Fibroblast of lung (primary cell): Measurements from ENCODE around the gene HIVEP1. TPM values are rescaled to one million over a fixed set of nuclear protein-coding genes. Genes with fewer than 3 reads are reported as not detected.
A peak's percentile ranks its signal among the peaks of the same experiment; 100 is the strongest.

Experiments used
- DNase-seq, 2 donors: peaks; one replicate each; pipeline versions ENCODE4 v3.0.0 to v3.0.0-alpha.2; 2010; ENCODE audit warnings: low read depth in 2 of 2
- H2AFZ ChIP-seq: 2 replicates; pipeline ENCODE4 v1.5.1; 2012; ENCODE audit warnings: low read length, control low read depth, inconsistent platforms
- H3K27ac ChIP-seq: 2 replicates; pipeline ENCODE4 v1.5.1; 2011; ENCODE audit warnings: low read length, control low read depth; ENCODE audit not compliant: insufficient read depth
- H3K27me3 ChIP-seq: 2 replicates; pipeline ENCODE4 v1.5.1; 2011; ENCODE audit warnings: mild to moderate bottlenecking, low read length; ENCODE audit not compliant: control insufficient read depth, insufficient read depth
- H3K36me3 ChIP-seq: 2 replicates; pipeline ENCODE4 v1.5.1; 2011; ENCODE audit warnings: low read length; ENCODE audit not compliant: control insufficient read depth, insufficient read depth
- H3K4me1 ChIP-seq: 2 replicates; pipeline ENCODE4 v1.5.1; 2011; ENCODE audit warnings: low read length; ENCODE audit not compliant: control insufficient read depth, insufficient read depth; ENCODE audit errors: extremely low read depth
- H3K4me2 ChIP-seq: 2 replicates; pipeline ENCODE4 v1.5.1; 2011; ENCODE audit warnings: low read length, control low read depth; ENCODE audit not compliant: insufficient read depth; ENCODE audit errors: extremely low read depth
- H3K4me3 ChIP-seq, 4 experiments: fragments of 200-600 bp in 1 of 4; sonication (generic) in 1 of 4; replicated peaks in 1 of 4; 2 replicates each; pipeline ENCODE4 v1.5.1; 2011 to 2016; ENCODE audit warnings: low read length in 4 of 4, low read depth in 3 of 4, mild to moderate bottlenecking in 3 of 4, control low read depth in 2 of 4, inconsistent platforms in 1 of 4, mixed read lengths in 1 of 4; ENCODE audit not compliant: insufficient read depth in 1 of 4; ENCODE audit errors: control extremely low read depth in 1 of 4
- H3K79me2 ChIP-seq: 2 replicates; pipeline ENCODE4 v1.5.1; 2012; ENCODE audit warnings: mild to moderate bottlenecking, low read length, inconsistent platforms; ENCODE audit not compliant: control insufficient read depth, insufficient read depth
- H3K9ac ChIP-seq: 2 replicates; pipeline ENCODE4 v1.5.1; 2011; ENCODE audit warnings: mild to moderate bottlenecking, low read length, control low read depth; ENCODE audit not compliant: insufficient read depth
- H3K9me3 ChIP-seq: 2 replicates; pipeline ENCODE4 v1.5.1; 2012; ENCODE audit warnings: low read depth, low read length; ENCODE audit not compliant: control insufficient read depth, insufficient read depth
- H4K20me1 ChIP-seq: 2 replicates; pipeline ENCODE4 v1.5.1; 2011; ENCODE audit warnings: low read length; ENCODE audit not compliant: control insufficient read depth, insufficient read depth; ENCODE audit errors: extremely low read depth
- EZH2 ChIP-seq: IDR thresholded peaks from 2 replicates; pipeline ENCODE4 v1.5.1; 2012; ENCODE audit warnings: low read length, control low read depth, mild to moderate bottlenecking; ENCODE audit errors: missing control alignments
- polyA plus RNA-seq, 2 donors: library from polyadenylated mRNA; depleted of rRNA in 1 of 2; stranded (reverse) in 1 of 2; unstranded in 1 of 2; fragments of >200 nt; gene quantifications; 2 replicates each; pipeline ENCODE4 v1.2.1, GENCODE V29; 2011 to 2012; ENCODE audit warnings: missing spikeins in 1 of 2
- total RNA-seq: library from RNA; depleted of rRNA; stranded (reverse); fragments of >200 nt; gene quantifications from 2 replicates; pipeline ENCODE4 v1.2.1, GENCODE V29; 2014
- TF ChIP-seq, protein P1 (sequence below), 2 donors: IDR thresholded peaks in 1 of 2; conservative IDR thresholded peaks in 1 of 2; 1 replicate in 1 of 2; 2 replicates in 1 of 2; pipeline ENCODE4 v1.5.1; 2011 to 2012; ENCODE audit warnings: low read length in 2 of 2, control low read depth in 1 of 2, inconsistent platforms in 1 of 2, low read depth in 1 of 2, mild to moderate bottlenecking in 1 of 2

The HIVEP1 gene
- total and polyA plus RNA-seq, 2 donors (not counting 1 experiment from before 2014, with no cell fraction given), result 9.9 to 14.6 TPM

DNA sequence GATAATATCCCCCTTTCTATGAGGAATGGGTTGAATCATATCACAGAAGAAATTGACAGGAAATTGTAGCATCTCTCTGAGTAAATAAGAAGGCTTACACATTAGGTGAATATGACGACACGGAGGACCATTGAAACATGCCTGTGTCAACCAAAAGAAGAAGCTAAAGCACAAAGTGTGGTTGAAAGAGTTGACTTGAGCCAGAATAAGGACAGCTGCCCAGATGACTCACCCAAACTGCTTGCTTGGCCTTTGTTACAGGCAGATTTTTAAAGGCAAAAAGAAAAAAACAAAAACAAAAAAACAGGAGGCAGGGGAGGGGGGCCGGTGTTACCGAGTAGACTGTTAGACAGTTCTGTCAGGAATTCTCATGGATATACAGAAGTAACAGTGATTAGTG is 148.2 kb downstream of the HIVEP1 start:
- DNase-seq, result peak; percentile 49 to 81

DNA sequence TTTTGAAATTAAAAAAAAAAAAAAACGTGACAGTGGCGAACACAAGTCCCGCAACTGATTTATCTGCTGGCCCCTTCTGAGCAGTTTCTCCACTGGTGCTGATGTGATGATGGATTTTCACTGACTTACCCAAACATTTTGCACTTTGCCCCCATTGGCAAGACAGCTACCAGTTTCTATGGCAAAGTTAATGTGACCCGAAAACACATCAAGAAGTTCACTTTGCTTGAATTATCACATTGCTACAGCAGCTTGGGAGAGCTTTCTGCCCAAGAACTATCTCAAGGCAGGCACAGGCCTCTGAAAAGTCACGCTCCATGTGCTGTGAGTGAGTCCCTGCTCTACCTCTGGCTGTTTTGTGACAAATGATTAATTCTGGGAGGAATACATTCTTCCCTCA is 150.1 kb downstream of the HIVEP1 start:
- H3K27me3 ChIP-seq, result no peaks in the 10 kb centered on the region
- no peaks in the 10 kb centered on the region for H4K20me1 ChIP-seq
- no peak overlapping the region for H2AFZ ChIP-seq
- no peak overlapping the region for H3K4me3 ChIP-seq
- H3K79me2 ChIP-seq, result no peaks in the 10 kb centered on the region
- no peak overlapping the region for H3K27ac ChIP-seq
- no peaks in the 10 kb centered on the region for H3K9me3 ChIP-seq
- no peak for DNase-seq
- peaks cover 7% of the 10 kb centered on the region for H3K36me3 ChIP-seq
- H3K9ac ChIP-seq, result no peak overlapping the region
- no peak overlapping the region for H3K4me2 ChIP-seq
- no peak for TF ChIP-seq EZH2
- peaks cover 6% of the 10 kb centered on the region for H3K4me1 ChIP-seq

More for the DNA sequence above, 148.2 kb downstream of the HIVEP1 start:
- no peak overlapping the region for H3K4me2 ChIP-seq
- no peak overlapping the region for H3K27ac ChIP-seq
- H3K4me3 ChIP-seq, result no peak overlapping the region
- no peaks in the 10 kb centered on the region for H3K9me3 ChIP-seq
- no peak overlapping the region for H3K9ac ChIP-seq
- peaks cover 6% of the 10 kb centered on the region for H3K4me1 ChIP-seq
- no peak for TF ChIP-seq EZH2
- TF ChIP-seq, protein P1, sequence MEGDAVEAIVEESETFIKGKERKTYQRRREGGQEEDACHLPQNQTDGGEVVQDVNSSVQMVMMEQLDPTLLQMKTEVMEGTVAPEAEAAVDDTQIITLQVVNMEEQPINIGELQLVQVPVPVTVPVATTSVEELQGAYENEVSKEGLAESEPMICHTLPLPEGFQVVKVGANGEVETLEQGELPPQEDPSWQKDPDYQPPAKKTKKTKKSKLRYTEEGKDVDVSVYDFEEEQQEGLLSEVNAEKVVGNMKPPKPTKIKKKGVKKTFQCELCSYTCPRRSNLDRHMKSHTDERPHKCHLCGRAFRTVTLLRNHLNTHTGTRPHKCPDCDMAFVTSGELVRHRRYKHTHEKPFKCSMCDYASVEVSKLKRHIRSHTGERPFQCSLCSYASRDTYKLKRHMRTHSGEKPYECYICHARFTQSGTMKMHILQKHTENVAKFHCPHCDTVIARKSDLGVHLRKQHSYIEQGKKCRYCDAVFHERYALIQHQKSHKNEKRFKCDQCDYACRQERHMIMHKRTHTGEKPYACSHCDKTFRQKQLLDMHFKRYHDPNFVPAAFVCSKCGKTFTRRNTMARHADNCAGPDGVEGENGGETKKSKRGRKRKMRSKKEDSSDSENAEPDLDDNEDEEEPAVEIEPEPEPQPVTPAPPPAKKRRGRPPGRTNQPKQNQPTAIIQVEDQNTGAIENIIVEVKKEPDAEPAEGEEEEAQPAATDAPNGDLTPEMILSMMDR (conservative IDR thresholded peaks at IDR 0.05 in 1 of 2, IDR thresholded peaks at IDR 0.05 in 1 of 2; ENCODE audit: low read depth in 1 of 2, low read length in 2 of 2), result no peak
- H3K36me3 ChIP-seq, result peaks cover 7% of the 10 kb centered on the region
- no peaks in the 10 kb centered on the region for H4K20me1 ChIP-seq
- H2AFZ ChIP-seq, result no peak overlapping the region
- H3K79me2 ChIP-seq, result no peaks in the 10 kb centered on the region
- H3K27me3 ChIP-seq, result no peaks in the 10 kb centered on the region

DNA sequence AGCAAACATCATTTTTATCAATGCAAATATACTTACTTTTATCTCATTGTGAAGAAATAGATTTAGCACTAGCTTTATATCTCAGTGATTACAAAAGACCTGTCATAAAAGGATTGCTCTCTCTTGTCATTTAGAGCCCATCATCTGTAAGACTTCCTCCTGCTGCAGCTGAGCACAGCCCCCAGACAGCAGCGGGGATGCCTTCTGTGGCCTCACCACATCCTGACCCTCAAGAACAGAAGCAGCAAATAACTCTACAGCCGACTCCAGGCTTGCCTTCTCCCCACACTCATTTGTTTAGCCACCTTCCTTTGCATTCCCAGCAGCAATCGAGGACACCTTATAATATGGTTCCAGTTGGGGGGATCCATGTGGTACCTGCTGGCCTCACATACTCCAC is 151.0 kb downstream of the HIVEP1 start:
- Histone ChIP-seq H2AFZ (no peak overlapping the region), H4K20me1 (no peaks in the 10 kb centered on the region), H3K4me3 (no peak overlapping the region), H3K36me3 (peaks cover 7% of the 10 kb centered on the region), H3K4me1 (peaks cover 6% of the 10 kb centered on the region), H3K9ac (no peak overlapping the region), H3K79me2 (no peaks in the 10 kb centered on the region), H3K4me2 (no peak overlapping the region), H3K27me3 (no peaks in the 10 kb centered on the region), H3K27ac (no peak overlapping the region), H3K9me3 (no peaks in the 10 kb centered on the region)
- DNase-seq, result no peak
- TF ChIP-seq, protein P1 (conservative IDR thresholded peaks at IDR 0.05 in 1 of 2, IDR thresholded peaks at IDR 0.05 in 1 of 2; ENCODE audit: low read depth in 1 of 2, low read length in 2 of 2), result no peak
- TF ChIP-seq EZH2, result no peak
